HK-2 (cell line): Measurements from ENCODE around the gene LINGO1.

Experiments used
- DNase-seq: peaks from one replicate; pipeline ENCODE4 v3.0.0-alpha.2; 2018; ENCODE audit not compliant: unreplicated experiment

The LINGO1 gene

DNA sequence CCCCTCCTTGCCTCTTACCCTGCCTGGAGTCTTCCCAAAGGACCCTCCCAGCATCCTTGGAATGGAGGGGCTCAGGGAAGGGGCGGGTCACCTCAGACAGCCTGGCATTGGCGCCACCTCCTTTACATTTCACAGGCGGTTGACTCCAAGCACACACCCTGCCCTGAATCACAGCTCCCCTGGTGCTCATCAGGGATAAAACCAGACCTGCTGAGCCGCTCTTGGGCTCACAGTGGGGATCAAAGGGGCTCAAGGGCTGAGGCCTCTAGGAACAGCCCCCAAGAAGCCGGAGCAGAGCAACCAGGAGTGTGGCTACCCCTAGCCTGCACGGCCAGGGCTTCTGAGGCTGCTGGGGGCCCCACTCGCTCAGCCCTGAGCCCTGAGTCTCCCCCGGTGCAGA, 16.6 kb downstream of the LINGO1 start:
- no peak for DNase-seq

DNA sequence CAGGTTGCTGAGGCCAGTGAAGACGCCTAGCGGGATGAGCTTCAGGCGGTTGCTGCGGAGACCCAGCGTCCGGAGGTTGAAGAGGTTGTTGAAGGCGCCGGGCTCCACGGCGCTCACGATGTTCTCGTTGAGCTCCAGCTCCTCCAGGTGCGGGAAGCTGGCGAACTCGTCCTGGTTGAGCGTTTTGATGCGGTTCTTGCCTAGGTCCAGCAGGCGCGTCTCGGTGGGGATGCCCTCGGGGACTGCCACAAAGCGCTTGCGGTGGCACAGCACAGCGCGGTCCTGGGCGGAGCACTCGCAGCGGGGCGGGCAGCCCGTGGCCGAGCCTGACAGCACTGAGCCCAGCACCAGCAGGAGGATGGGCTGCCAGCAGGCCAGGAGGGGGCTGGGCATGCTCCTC, 17.2 kb downstream of the LINGO1 start:
- DNase-seq = no peak

DNA sequence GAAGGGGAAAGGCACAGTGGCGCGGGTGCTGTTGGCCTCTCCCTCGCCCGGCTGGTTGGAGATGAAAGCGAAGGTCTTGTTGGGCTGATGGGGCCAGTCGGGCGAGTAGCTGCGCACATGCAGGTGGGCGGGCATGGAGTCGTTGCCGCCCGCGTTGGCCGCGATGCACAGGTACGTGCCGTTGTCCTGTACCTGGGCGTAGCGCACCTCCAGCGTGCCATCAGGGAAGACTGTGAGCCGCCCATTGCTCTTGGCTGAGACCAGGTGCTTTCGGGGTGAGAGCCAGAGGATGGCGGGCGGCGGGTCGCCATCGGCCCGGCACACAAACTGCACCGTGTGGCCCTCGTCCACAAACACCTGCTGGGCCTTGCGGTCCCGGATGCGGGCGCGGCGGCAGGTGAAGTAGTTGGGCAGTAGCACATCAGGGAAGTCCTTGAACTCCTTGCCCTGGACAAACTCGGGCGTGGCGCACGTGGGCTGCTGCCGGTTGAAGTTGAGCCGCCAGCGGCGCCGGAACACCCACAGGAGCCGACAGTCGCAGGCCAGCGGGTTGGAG, 18.4 kb downstream of the LINGO1 start:
- DNase-seq = no peak

DNA sequence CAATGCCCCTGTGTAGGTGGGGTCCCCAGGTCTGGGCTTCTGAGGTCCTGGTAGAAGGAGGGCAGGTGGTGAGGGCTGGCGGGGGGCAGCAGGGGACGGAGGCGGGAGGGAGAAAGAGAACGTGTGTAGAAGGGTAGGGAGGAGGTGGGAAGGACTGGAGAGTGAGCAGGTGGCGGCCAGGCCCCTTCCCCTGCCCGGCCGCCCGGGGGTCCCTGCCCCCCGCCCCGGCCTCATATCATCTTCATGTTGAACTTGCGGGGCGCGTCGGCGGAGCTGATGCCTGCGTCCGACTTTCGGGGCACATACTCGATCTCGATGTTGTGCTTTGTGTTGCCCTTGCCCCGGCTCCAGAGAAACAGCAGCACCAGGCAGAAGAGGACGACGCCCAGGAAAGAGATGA, 18.9 kb downstream of the LINGO1 start:
- DNase-seq = no peak

DNA sequence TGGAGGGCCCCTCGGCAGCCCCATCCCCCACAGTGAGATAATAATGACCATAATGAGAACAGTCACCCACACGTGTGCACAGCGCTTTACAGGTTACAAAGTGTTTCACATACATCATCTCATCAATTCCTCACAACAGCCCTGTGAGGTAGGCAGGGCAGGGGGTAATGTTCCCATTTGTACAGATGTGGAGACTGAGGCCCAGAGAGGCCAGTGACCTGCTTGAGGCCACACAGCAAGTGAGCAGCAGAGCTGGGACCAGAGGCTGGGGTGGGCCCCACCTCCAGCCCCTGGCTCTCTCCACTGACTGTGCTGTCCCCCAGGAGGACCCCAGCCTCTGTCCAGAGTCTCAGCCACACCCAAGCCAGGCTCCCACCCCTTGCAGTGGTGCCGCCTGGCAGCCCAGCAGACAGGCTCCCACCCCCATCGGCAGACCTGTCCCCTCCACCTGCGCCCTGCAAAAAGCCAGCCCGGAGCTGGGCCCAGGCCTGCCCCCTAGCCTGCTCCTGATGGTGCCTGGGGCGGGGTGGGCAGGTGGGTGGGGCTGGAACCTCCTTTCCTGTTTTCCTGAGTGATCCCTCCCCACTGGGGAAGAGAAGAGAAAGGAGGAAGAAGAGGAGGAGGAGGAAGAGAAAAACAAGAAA, 19.6 kb downstream of the LINGO1 start:
- no peak for DNase-seq

DNA sequence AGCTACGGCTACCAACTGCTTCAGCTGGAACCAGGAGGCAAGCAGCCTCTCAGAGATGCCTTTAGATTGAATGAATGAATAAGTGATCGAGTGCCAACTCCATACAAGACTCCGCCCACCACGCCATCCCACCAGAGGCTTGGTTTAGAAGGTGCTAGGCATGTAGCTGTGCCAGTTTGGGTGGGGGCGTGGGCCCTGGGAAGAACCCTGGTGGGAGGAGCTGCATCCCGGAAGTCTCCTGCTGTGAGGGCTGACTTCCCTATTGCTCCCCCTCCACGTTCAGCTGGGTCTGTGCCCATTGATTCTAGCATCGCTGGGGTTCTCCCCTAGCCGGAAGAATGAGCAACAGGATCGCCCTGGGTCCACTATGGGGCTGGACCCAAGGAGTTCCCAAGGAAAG, 20.9 kb downstream of the LINGO1 start:
- no peak for DNase-seq

DNA sequence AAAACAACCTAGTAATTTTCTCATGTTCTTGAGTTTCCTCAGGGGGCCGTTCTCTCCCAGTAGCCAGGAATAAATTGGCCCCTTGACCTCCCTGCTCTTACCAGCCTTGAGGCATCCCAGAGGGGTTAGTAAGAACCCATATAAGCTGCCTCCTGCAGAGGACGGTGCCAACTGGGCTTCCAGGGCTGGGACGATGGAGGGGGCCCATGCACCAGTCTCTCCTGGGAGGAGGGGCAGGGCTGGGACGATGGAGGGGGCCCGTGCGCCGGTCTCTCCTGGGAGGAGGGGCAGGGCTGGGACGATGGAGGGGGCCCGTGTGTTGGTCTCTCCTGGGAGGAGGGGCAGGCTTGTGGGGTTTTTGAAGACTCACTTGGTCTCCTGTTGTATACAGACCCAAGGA, 22.0 kb downstream of the LINGO1 start:
- no peak for DNase-seq

DNA sequence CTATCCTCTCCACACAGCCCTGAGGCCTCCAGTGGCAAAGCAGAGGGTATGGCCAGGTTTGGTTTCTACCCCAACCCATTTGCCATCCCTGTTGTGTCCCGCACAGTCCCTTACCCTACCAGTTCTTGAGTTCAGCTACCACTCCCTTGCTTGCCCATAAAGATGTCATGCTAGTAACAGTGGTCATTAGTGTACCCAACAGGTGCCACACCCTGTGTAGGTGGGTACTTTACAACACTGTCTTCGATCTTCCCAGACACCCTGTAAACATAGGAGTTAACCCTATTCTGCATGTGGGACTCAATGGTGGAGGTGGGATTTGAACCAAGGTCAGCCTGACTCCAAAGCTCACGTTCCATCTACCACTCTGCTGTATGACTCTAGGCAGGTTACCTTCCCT, 23.2 kb downstream of the LINGO1 start:
- DNase-seq = no peak

DNA sequence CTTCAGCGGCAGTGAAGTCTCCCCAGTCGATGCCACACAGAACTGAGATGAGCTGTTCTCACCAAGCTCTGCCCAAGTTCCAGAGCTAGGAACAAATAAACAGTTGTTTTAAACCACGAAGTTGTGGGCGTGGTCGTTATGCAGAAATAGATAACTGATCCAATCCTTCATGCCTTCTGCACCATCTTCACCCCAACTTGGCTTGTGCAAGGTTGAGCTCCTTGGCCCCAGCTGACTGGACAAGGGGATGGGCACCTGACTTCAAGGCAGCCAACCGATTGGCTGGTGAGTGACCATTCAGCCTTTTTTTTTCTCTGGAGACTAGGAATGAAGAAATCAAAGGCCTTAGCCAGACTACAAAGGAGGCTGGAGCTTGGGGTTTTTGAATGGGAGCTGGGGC, 23.9 kb downstream of the LINGO1 start:
- no peak for DNase-seq

DNA sequence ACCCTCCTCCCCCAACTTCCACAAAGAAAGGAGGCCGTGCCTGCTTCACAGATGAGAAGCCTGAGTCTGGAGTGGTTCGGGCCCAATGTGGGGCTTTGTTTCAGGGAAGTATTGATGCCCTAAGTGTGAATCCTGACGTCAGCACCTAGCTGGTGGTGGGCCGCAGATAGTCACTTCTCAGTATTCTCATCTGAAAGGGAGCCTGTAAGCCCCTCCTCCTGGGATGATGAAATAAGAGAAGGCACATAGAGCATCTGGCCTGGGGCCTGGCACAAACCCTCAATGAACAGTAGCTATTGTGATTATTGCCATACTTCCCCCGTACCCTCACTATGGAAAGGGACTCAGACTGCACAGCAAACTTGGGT, 24.8 kb downstream of the LINGO1 start:
- no peak for DNase-seq

DNA sequence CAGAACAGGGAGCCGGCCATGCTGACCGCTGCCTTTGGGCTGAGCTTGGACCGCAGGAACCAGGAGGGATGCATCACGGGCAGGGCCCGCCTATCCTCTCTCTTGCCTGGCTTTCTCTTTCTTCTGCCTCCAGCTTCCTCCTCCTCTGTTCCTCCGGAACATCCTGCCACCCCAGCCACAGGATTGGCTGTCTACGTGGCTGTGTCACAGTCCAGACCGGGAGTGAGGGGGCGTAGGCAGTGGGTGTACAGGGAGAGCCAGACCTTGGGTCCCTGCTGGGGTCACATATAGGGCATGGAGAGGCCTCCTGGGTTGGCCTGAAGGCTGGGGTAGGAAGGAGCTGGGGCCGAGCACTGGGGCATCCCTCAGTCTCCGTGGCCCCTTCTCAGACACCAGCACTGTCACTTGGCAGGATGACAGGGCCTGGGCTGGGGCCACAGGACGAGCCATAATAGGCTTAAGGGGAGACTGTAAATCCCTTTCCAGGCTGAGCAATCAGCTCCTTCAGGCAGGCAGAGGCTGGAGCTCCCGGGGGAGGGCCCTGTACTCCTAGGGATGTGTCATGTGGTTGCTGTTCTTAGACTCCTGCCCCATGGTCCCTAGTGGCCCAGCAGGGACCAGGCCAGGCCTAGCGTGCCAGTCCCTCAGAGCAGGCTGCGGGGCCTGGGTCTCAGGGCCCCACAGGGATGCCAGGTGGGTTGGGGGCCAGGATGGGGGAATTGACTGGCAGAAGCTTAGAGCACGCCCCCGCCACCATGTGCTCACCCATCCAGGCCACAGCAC, 25.4 kb downstream of the LINGO1 start:
- DNase-seq = peak; percentile 16

DNA sequence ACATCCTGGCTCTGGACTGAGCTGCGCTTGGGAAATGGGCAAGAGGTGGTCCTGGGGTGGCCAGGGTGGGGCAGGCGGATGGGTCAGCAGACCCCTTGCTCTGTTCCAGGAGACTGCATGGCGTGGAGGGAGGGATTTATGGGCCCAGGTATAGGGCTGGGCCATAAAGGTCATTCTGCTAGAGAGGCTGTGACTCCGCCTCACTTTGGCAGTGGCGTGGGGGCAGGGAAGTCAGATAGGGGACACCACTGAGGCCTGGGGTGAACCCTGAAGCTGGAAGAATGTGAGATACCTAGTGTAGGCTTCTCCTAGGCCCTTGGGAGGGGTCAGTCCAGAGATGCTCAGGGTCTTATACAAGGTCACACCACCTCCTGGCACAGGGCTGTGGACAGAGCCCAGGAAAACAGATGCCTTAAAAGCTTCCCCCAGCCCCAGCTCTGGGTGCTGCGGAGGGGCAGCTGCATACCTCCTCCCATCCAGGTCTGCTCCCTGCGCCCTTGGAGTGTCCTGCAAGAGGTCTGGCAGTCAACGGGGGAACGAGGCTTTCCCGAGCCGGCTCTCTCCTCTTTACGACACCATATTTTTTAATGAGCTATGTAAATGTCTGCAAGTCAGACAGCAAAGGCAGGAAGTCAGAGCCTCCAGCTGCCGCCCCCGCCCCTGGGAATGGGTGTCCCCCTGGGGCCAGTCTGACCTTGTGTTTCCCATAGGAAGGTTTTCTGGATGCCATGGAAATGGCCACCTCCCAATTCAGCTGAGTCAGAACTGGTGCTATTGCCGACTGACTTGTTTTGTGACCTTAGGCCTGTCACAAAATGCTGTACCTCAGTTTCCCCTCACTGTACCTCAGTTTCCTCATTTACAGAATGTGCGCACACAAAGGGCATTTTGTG, 26.3 kb downstream of the LINGO1 start:
- no peak for DNase-seq

DNA sequence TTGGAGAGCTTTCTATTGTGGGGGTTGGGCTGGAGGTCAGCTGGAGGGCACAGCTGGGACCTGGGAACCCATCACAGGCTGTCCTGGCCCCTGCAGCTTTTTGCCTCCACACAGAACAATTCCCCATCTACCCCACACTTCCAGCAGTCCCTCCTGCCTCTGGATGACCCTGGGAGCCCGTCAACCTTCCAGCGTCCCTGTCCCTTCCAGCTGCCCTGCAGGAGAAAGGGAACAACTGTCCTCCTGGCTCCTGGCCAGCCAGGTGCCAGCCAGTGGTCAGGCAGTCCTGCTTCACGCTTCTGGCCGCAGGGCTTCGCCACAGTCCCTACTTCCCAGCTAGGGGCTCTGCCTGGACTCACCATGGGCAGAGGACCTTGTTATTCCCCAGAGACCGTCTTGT, 27.2 kb downstream of the LINGO1 start:
- DNase-seq = no peak

DNA sequence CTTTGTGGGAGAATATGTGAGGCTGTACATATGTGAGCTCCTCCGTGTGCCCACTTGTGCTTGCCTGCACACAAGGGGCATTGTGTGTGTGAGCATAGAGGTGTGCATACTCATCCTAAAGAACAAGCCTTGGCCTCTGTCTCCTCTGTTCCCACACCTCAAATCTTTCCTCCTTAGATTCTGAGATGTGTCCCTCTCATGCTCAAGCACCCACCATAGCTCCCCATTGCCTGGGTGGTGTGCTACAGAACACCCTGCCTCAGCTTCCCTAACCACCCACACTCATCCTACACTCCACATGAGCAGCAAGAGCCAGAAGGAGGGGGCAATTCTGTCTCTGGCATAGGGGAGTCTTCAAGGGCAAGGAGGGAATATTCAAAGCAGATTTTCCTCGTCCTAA, 27.7 kb downstream of the LINGO1 start:
- no peak for DNase-seq

DNA sequence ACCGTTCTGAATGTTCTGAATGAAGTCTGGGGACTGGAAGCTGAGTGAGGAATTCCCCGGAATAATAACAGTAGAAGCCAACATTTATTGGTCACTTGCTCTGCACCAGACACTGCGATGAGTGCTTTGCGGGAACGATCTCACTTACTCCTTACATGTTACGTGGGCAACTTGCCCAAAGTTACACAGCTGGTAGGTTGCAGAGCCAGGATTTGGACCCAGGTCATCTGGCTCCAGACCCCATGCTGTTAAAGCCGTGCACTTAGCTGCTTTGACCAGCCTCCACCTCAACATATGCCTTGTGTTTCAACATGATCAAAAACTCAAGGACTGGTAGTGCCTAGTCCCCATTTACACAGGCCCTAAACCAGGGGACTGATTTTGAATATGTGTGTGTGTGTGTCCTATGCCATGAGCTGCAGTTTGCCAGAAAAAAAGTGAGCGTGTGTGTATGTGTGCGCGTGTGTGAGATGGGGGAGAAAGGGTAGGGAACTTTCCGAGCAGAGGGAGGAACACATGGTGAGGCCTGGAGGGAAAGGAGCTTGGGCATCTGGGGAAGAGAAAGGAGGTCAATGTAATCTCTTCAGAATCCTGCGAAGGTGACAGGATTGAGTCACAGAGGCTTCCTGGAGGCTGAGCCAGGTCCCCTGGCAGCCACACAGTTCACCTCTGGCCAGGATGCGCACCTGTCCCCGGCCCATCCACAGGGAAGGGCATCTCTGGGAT, 28.9 kb downstream of the LINGO1 start:
- no peak for DNase-seq

DNA sequence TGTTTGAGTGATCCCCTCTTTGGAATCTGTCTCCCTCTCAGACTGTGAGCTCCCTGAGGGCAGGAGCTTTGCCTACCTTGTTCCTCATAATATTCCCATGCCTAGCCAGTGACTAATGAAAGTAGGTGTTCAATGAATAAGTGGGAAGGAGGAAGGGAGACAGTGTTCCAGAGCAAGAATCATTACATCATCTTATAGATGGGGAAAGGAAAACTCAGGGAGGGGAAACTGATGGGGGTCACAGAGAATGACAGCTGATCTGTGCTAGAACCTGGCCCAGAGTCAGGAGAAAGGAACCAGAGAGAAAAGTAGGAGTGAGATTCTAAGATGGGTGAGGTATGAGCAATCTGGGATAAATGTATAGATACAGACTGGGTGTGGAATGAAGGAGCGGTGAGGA, 29.9 kb downstream of the LINGO1 start:
- DNase-seq = no peak

DNA sequence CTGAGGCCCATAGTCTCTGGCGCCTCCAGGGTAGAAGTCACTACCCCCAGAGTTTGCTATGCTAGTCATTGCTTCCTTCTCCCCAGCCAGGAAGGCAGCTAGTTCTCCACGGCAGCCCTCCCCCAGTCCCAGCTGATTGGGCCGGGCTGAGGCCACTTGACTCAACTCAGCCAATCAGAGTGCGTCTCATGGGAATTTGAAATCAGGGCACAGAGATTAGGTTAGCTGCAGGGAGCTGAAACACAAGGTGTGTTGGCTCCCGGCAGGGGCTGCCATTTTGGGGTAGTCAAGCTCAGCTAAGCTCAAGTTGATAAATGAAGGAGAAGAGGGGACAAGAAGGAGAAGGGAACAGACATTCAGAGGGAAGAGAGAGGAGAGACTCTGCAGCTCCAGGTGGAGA, 32.8 kb downstream of the LINGO1 start:
- no peak for DNase-seq

DNA sequence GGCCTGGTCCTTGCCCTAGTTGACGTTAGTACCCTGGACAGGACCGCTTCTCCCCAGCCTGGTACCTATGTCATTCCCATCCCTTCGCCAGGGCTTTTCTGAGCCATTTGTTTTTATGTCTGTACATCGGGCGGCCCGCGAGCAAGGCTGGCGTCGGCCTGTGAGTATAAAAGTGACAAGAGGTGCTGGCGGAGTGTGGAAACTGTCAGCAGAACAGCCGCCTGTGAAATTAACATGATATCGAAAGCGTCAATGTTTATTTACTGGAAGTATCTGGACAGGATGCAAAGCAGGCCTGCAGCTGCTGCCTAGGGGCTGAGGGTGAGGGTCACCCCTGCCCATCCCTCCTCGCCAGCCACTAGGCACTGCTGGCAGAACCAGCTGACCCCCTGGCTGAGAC, 33.4 kb downstream of the LINGO1 start:
- no peak for DNase-seq

DNA sequence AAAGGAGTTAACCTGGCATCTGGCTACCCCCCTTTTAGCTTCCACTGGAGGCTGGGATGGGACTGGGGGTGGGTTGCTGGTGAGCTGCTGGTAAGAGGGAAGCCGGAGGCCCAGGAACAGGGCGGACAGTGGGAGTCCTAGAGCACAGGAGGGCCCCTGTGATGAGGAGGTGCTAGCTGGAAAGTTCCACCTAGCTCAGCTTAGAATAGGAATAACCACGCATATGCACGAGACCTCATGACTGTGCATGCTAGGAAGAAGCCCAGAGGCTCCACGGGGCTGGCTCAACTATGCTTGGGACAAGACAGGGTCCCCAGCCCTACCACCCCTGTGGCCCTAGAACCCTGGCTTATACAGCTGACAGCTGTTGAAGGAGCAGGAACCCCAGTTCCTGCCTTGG, 34.1 kb downstream of the LINGO1 start:
- DNase-seq = no peak

DNA sequence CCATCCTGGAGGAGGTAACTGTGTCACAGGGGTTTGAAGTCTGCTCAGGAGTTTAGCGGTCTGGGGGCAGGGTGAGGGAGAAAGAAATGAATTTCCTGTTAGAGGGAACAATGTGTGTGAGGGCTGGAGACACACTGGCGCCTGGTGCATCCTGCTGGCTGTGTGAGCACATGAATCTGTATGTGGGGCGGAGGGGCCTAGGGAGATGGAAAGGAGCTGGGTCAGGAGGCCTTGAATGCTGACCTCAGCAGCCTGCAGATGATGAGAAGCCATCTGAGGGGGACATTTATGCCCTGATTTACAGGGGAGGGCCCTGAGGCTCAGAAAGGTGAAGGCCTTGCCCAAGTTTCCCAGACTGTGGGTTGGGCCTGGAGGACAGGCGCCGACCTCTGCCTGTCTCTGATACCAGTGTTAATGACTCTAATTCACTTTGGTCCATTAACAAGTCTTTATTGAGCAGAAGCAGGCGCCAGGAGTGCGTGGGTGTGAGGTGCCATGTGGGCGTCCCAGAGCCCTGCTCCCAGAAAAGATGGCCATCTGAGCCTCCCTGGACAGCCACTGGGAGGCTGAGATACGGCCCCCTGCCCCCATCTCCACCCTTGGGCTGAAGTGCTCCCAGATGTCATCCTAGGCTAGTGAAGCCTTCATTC, 34.8 kb downstream of the LINGO1 start:
- DNase-seq = no peak
